Cardiac muscle cell (in vitro differentiated cells and primary cell): ENCODE results near the gene KMT2B. TPM values are rescaled to one million over a fixed set of nuclear protein-coding genes. Genes with fewer than 3 reads are reported as not detected.
"Not testable (repeated sequence)": the region's sequence is repeated elsewhere in the genome, so short reads cannot be mapped to it uniquely, and the experiment has no call there.

Experiments
- DNase-seq, 2 donors: peaks; one replicate each; pipeline versions ENCODE4 v3.0.0 to v3.0.0-alpha.2; 2010 to 2017; ENCODE audit warnings: low read depth in 1 of 2, low spot score in 1 of 2
- H3K27ac ChIP-seq: fragments of 200-600 bp; sonication (generic); 2 replicates; pipeline ENCODE4 v1.5.1; 2016
- H3K27me3 ChIP-seq: fragments of 200-600 bp; sonication (generic); 2 replicates; pipeline ENCODE4 v1.6.0; 2016; ENCODE audit warnings: control low read depth
- H3K36me3 ChIP-seq: fragments of 200-600 bp; sonication (generic); 2 replicates; pipeline ENCODE4 v1.5.1; 2016; ENCODE audit warnings: control low read depth
- H3K4me1 ChIP-seq: fragments of 200-600 bp; sonication (generic); 2 replicates; pipeline ENCODE4 v1.8.1; 2017; ENCODE audit warnings: low read depth, mild to moderate bottlenecking, mixed run types
- H3K4me3 ChIP-seq: fragments of 200-600 bp; sonication (generic); 2 replicates; pipeline ENCODE4 v1.5.1; 2016; ENCODE audit warnings: mild to moderate bottlenecking
- H3K9me3 ChIP-seq: fragments of 200-600 bp; sonication (generic); 2 replicates; pipeline ENCODE4 v1.5.1; 2017; ENCODE audit warnings: low read depth, mild to moderate bottlenecking, control low read depth
- CTCF ChIP-seq: IDR thresholded peaks from 2 replicates; pipeline ENCODE4 v1.5.1; 2012; ENCODE audit warnings: low read depth, mild to moderate bottlenecking, low read length
- polyA plus RNA-seq: library from polyadenylated mRNA; unstranded; fragments of >200 nt; fragmentation: Nextera tagmentation; extraction: Ambion mirVana; gene quantifications from 2 replicates; pipeline ENCODE4 v1.2.1, GENCODE V29; 2016
- total RNA-seq: library from RNA; depleted of rRNA; stranded (reverse); fragments of >200 nt; gene quantifications from 2 replicates; pipeline ENCODE4 v1.2.3, GENCODE V29; 2016

Gene KMT2B
- total and polyA plus RNA-seq, 2 experiments from 2014 or later = 8.9 to 38.1 TPM

- peaks cover 48% of the 10 kb centered on the region for H3K36me3 ChIP-seq
- H3K27me3 ChIP-seq = no peaks in the 10 kb centered on the region
- H3K4me1 ChIP-seq = no peaks in the 10 kb centered on the region
- TF ChIP-seq CTCF = no peak
- H3K27ac ChIP-seq = no peak overlapping the region
- no peak overlapping the region for H3K4me3 ChIP-seq
- DNase-seq = no peak
- no peaks in the 10 kb centered on the region for H3K9me3 ChIP-seq
Measured at GRCh38 chr19:35722461-35722860, 4.7 kb downstream of the KMT2B start.

- H3K27me3 ChIP-seq = no peaks in the 10 kb centered on the region
- no peak overlapping the region for H3K4me3 ChIP-seq
- TF ChIP-seq CTCF = no peak
- DNase-seq = no peak
- H3K36me3 ChIP-seq = peaks cover 51% of the 10 kb centered on the region
- H3K27ac ChIP-seq = no peak overlapping the region
- H3K4me1 ChIP-seq = no peaks in the 10 kb centered on the region
- no peaks in the 10 kb centered on the region for H3K9me3 ChIP-seq
Measured at GRCh38 chr19:35722897-35723296, 5.1 kb downstream of the KMT2B start.

GRCh38 chr19:35723671-35724070 lies 5.9 kb downstream of the KMT2B start:
- H3K27me3 ChIP-seq = no peaks in the 10 kb centered on the region
- no peak overlapping the region for H3K4me3 ChIP-seq
- peaks cover 58% of the 10 kb centered on the region for H3K36me3 ChIP-seq
- H3K9me3 ChIP-seq = no peaks in the 10 kb centered on the region
- no peak for TF ChIP-seq CTCF
- no peaks in the 10 kb centered on the region for H3K4me1 ChIP-seq
- H3K27ac ChIP-seq = no peak overlapping the region
- no peak for DNase-seq

- DNase-seq, H3K27ac ChIP-seq, H3K4me3 ChIP-seq, H3K4me1 ChIP-seq, H3K27me3 ChIP-seq, H3K9me3 ChIP-seq: not testable (repeated sequence)
- H3K36me3 ChIP-seq = peaks cover 62% of the 10 kb centered on the region
Measured at GRCh38 chr19:35724132-35724531, 6.3 kb downstream of the KMT2B start.

GRCh38 chr19:35724560-35724959 lies 6.8 kb downstream of the KMT2B start:
- Histone ChIP-seq H3K36me3 (peaks cover 66% of the 10 kb centered on the region), H3K27ac (no peak overlapping the region), H3K4me1 (no peaks in the 10 kb centered on the region), H3K9me3 (no peaks in the 10 kb centered on the region), H3K27me3 (no peaks in the 10 kb centered on the region), H3K4me3 (no peak overlapping the region)
- TF ChIP-seq CTCF = no peak
- no peak for DNase-seq

- DNase-seq = no peak
Measured at GRCh38 chr19:35725216-35725861, 7.5 kb downstream of the KMT2B start.

More at GRCh38 chr19:35725216-35725861, 7.5 kb downstream of the KMT2B start:
- Histone ChIP-seq H3K4me1 (no peaks in the 10 kb centered on the region), H3K4me3 (no peak overlapping the region), H3K27ac (no peak overlapping the region), H3K36me3 (peaks cover 72% of the 10 kb centered on the region), H3K27me3 (no peaks in the 10 kb centered on the region), H3K9me3 (no peaks in the 10 kb centered on the region)
- no peak for TF ChIP-seq CTCF
